Stimulated activated memory B cell treated with anti-CD40 and anti-IgM and Interleukin-4, amounts not matched to agents 10 μg/mL and 1 μg/mL and 100 μg/mL, for 72 hours (primary cell): Measurements from ENCODE around the gene ASAP2.

Experiments
- ATAC-seq: fragments of 150-1000 bp; cut with Tn5 transposase; 2 replicates; pipeline ENCODE4 v1.10.0; 2021
- H3K27ac Mint-ChIP-seq: one replicate; pipeline ENCODE4 v1.8.0; 2022; ENCODE audit warnings: mild to moderate bottlenecking, mixed read lengths
- H3K27me3 Mint-ChIP-seq: one replicate; pipeline ENCODE4 v1.8.0; 2022; ENCODE audit warnings: mixed read lengths
- H3K36me3 Mint-ChIP-seq: one replicate; pipeline ENCODE4 v1.8.0; 2022; ENCODE audit warnings: mixed read lengths
- H3K4me1 Mint-ChIP-seq: one replicate; pipeline ENCODE4 v1.8.0; 2022; ENCODE audit warnings: mixed read lengths
- H3K4me3 Mint-ChIP-seq: one replicate; pipeline ENCODE4 v1.8.0; 2022; ENCODE audit warnings: mild to moderate bottlenecking, moderate library complexity, mixed read lengths
- H3K9me3 Mint-ChIP-seq: one replicate; pipeline ENCODE4 v1.8.0; 2022; ENCODE audit warnings: mixed read lengths

The ASAP2 gene

GRCh38 chr2:9292426-9292825 lies 85.8 kb downstream of the ASAP2 start:
- Mint-ChIP-seq H3K27me3 (peaks cover 43% of the 10 kb centered on the region), H3K4me3 (no peak overlapping the region), H3K9me3 (no peaks in the 10 kb centered on the region), H3K36me3 (no peaks in the 10 kb centered on the region), H3K27ac (no peak overlapping the region), H3K4me1 (no peaks in the 10 kb centered on the region)
- ATAC-seq, result no peak

- H3K27ac Mint-ChIP-seq, result no peak overlapping the region
- no peaks in the 10 kb centered on the region for H3K36me3 Mint-ChIP-seq
- no peaks in the 10 kb centered on the region for H3K4me1 Mint-ChIP-seq
- no peak overlapping the region for H3K4me3 Mint-ChIP-seq
- H3K9me3 Mint-ChIP-seq, result no peaks in the 10 kb centered on the region
- peaks cover 43% of the 10 kb centered on the region for H3K27me3 Mint-ChIP-seq
- no peak for ATAC-seq
Observed at GRCh38 chr2:9294764-9295163, 88.2 kb downstream of the ASAP2 start.

- H3K27me3 Mint-ChIP-seq, result peaks cover 35% of the 10 kb centered on the region
- H3K4me1 Mint-ChIP-seq, result no peaks in the 10 kb centered on the region
- H3K4me3 Mint-ChIP-seq, result no peak overlapping the region
- H3K9me3 Mint-ChIP-seq, result no peaks in the 10 kb centered on the region
- H3K36me3 Mint-ChIP-seq, result no peaks in the 10 kb centered on the region
- no peak overlapping the region for H3K27ac Mint-ChIP-seq
- no peak for ATAC-seq
Observed at GRCh38 chr2:9296559-9296958, 89.9 kb downstream of the ASAP2 start.

- ATAC-seq, result no peak
- Mint-ChIP-seq H3K27ac (no peak overlapping the region), H3K4me3 (no peak overlapping the region)
Observed at GRCh38 chr2:9297156-9297555, 90.5 kb downstream of the ASAP2 start.

GRCh38 chr2:9297807-9298206 lies 91.2 kb downstream of the ASAP2 start:
- H3K36me3 Mint-ChIP-seq, result no peaks in the 10 kb centered on the region
- peaks cover 27% of the 10 kb centered on the region for H3K27me3 Mint-ChIP-seq
- no peak overlapping the region for H3K27ac Mint-ChIP-seq
- no peaks in the 10 kb centered on the region for H3K4me1 Mint-ChIP-seq
- H3K9me3 Mint-ChIP-seq, result no peaks in the 10 kb centered on the region
- no peak overlapping the region for H3K4me3 Mint-ChIP-seq
- no peak for ATAC-seq

More at GRCh38 chr2:9297156-9297555, 90.5 kb downstream of the ASAP2 start:
- no peaks in the 10 kb centered on the region for H3K36me3 Mint-ChIP-seq
- H3K9me3 Mint-ChIP-seq, result no peaks in the 10 kb centered on the region
- H3K4me1 Mint-ChIP-seq, result no peaks in the 10 kb centered on the region
- peaks cover 29% of the 10 kb centered on the region for H3K27me3 Mint-ChIP-seq

- Mint-ChIP-seq H3K27ac (no peak overlapping the region), H3K4me1 (no peaks in the 10 kb centered on the region), H3K9me3 (no peaks in the 10 kb centered on the region), H3K36me3 (no peaks in the 10 kb centered on the region), H3K4me3 (no peak overlapping the region), H3K27me3 (peaks cover 35% of the 10 kb centered on the region)
- no peak for ATAC-seq
Observed at GRCh38 chr2:9298583-9298982, 92.0 kb downstream of the ASAP2 start.

GRCh38 chr2:9299161-9300100 lies 92.8 kb downstream of the ASAP2 start:
- Mint-ChIP-seq H3K9me3 (no peaks in the 10 kb centered on the region), H3K4me1 (no peaks in the 10 kb centered on the region), H3K27ac (no peak overlapping the region), H3K36me3 (no peaks in the 10 kb centered on the region), H3K27me3 (peaks cover 43% of the 10 kb centered on the region), H3K4me3 (no peak overlapping the region)
- no peak for ATAC-seq

GRCh38 chr2:9300214-9300613 lies 93.6 kb downstream of the ASAP2 start:
- ATAC-seq, result no peak
- H3K4me1 Mint-ChIP-seq, result no peaks in the 10 kb centered on the region
- no peak overlapping the region for H3K4me3 Mint-ChIP-seq
- no peak overlapping the region for H3K27ac Mint-ChIP-seq
- no peaks in the 10 kb centered on the region for H3K36me3 Mint-ChIP-seq
- H3K27me3 Mint-ChIP-seq, result peaks cover 51% of the 10 kb centered on the region
- H3K9me3 Mint-ChIP-seq, result no peaks in the 10 kb centered on the region

- H3K27me3 Mint-ChIP-seq, result peaks cover 52% of the 10 kb centered on the region
- no peak overlapping the region for H3K4me3 Mint-ChIP-seq
- H3K9me3 Mint-ChIP-seq, result no peaks in the 10 kb centered on the region
- H3K27ac Mint-ChIP-seq, result no peak overlapping the region
- no peak for ATAC-seq
- no peaks in the 10 kb centered on the region for H3K4me1 Mint-ChIP-seq
- no peaks in the 10 kb centered on the region for H3K36me3 Mint-ChIP-seq
Observed at GRCh38 chr2:9300829-9301453, 94.3 kb downstream of the ASAP2 start.

- Mint-ChIP-seq H3K4me3 (no peak overlapping the region), H3K27me3 (peaks cover 40% of the 10 kb centered on the region), H3K9me3 (no peaks in the 10 kb centered on the region), H3K27ac (no peak overlapping the region), H3K4me1 (no peaks in the 10 kb centered on the region), H3K36me3 (no peaks in the 10 kb centered on the region)
- ATAC-seq, result no peak
Observed at GRCh38 chr2:9302755-9303154, 96.1 kb downstream of the ASAP2 start.

- H3K27ac Mint-ChIP-seq, result no peak overlapping the region
- peaks cover 33% of the 10 kb centered on the region for H3K27me3 Mint-ChIP-seq
- no peaks in the 10 kb centered on the region for H3K4me1 Mint-ChIP-seq
- no peaks in the 10 kb centered on the region for H3K36me3 Mint-ChIP-seq
- H3K4me3 Mint-ChIP-seq, result no peak overlapping the region
- ATAC-seq, result no peak
- H3K9me3 Mint-ChIP-seq, result no peaks in the 10 kb centered on the region
Observed at GRCh38 chr2:9303528-9304225, 97.1 kb downstream of the ASAP2 start.

GRCh38 chr2:9306911-9307310 lies 100.3 kb downstream of the ASAP2 start:
- no peak overlapping the region for H3K27ac Mint-ChIP-seq
- H3K4me1 Mint-ChIP-seq, result no peaks in the 10 kb centered on the region
- H3K4me3 Mint-ChIP-seq, result no peak overlapping the region
- H3K27me3 Mint-ChIP-seq, result peaks cover 26% of the 10 kb centered on the region
- H3K9me3 Mint-ChIP-seq, result no peaks in the 10 kb centered on the region
- no peak for ATAC-seq
- no peaks in the 10 kb centered on the region for H3K36me3 Mint-ChIP-seq

GRCh38 chr2:9307535-9307934 lies 100.9 kb downstream of the ASAP2 start:
- no peak for ATAC-seq
- Mint-ChIP-seq H3K27me3 (peaks cover 26% of the 10 kb centered on the region), H3K9me3 (no peaks in the 10 kb centered on the region), H3K4me3 (no peak overlapping the region), H3K4me1 (no peaks in the 10 kb centered on the region), H3K36me3 (no peaks in the 10 kb centered on the region), H3K27ac (no peak overlapping the region)

- no peaks in the 10 kb centered on the region for H3K4me1 Mint-ChIP-seq
- no peak overlapping the region for H3K27ac Mint-ChIP-seq
- no peak overlapping the region for H3K4me3 Mint-ChIP-seq
- no peaks in the 10 kb centered on the region for H3K9me3 Mint-ChIP-seq
- ATAC-seq, result no peak
- H3K27me3 Mint-ChIP-seq, result peaks cover 21% of the 10 kb centered on the region
- H3K36me3 Mint-ChIP-seq, result no peaks in the 10 kb centered on the region
Observed at GRCh38 chr2:9308186-9308955, 101.8 kb downstream of the ASAP2 start.

GRCh38 chr2:9309147-9309546 lies 102.5 kb downstream of the ASAP2 start:
- no peaks in the 10 kb centered on the region for H3K36me3 Mint-ChIP-seq
- no peaks in the 10 kb centered on the region for H3K4me1 Mint-ChIP-seq
- H3K4me3 Mint-ChIP-seq, result no peak overlapping the region
- no peak for ATAC-seq
- no peak overlapping the region for H3K27ac Mint-ChIP-seq
- peaks cover 13% of the 10 kb centered on the region for H3K27me3 Mint-ChIP-seq
- H3K9me3 Mint-ChIP-seq, result no peaks in the 10 kb centered on the region
